ENCODE measurements around the gene ABCC3. TPM values are rescaled to one million over a fixed set of nuclear protein-coding genes. Genes with fewer than 3 reads are reported as not detected.

Gene ABCC3
- total RNA-seq, 6 donors from 2014 or later, result 34.2 to 268 (median 57.7) TPM

- H3K36me3 ChIP-seq, result no peaks in the 10 kb centered on the region
- 77 to 82% methylated on average over 20 to 21 of the region's 22 CpGs for WGBS, 2 donors
- H3K4me1 ChIP-seq, result peaks cover 13 to 23% (median 18%) of the 10 kb centered on the region in 4 donors
- H3K4me3 ChIP-seq, result no peak overlapping the region
- H3K9me3 ChIP-seq, result no peaks in the 10 kb centered on the region
- H3K27ac ChIP-seq, result no peak overlapping the region
- DNase-seq (no peak), ATAC-seq (ENCODE audit: low FRiP score in 2 of 2) (no peak)
- TF ChIP-seq POLR2A (IDR thresholded peaks at IDR 0.05) (no peak), EP300 (IDR thresholded peaks at IDR 0.05) (no peak), POLR2AphosphoS5 (IDR thresholded peaks at IDR 0.05) (no peak), CTCF (IDR thresholded peaks at IDR 0.05) (no peak)
- no peaks in the 10 kb centered on the region for H3K27me3 ChIP-seq
Measured at GRCh38 chr17:50608700-50609379, 25.8 kb upstream of the ABCC3 start.

- DNase-seq, result no peak
- H3K27ac ChIP-seq, result no peak overlapping the region
- H3K9me3 ChIP-seq, result no peaks in the 10 kb centered on the region
- no peak for ATAC-seq (ENCODE audit: low FRiP score in 2 of 2)
- H3K4me1 ChIP-seq, result peaks cover 6 to 18% (median 15%) of the 10 kb centered on the region in 4 donors
- 94 to 100% methylated on average over 2 to 24 of the region's 24 CpGs for WGBS, 2 donors
- H3K36me3 ChIP-seq, result no peaks in the 10 kb centered on the region
- TF ChIP-seq POLR2A (IDR thresholded peaks at IDR 0.05), result no peak
- TF ChIP-seq EP300 (IDR thresholded peaks at IDR 0.05), result no peak
- no peak for TF ChIP-seq POLR2AphosphoS5 (IDR thresholded peaks at IDR 0.05)
- H3K27me3 ChIP-seq, result no peaks in the 10 kb centered on the region
- no peak overlapping the region for H3K4me3 ChIP-seq
Measured at GRCh38 chr17:50609380-50610074, 25.2 kb upstream of the ABCC3 start.

- Histone ChIP-seq H3K27me3 (no peaks in the 10 kb centered on the region), H3K36me3 (no peaks in the 10 kb centered on the region), H3K9me3 (no peaks in the 10 kb centered on the region), H3K27ac (no peak overlapping the region), H3K4me1 (peaks cover 0 to 8% (median 5%) of the 10 kb centered on the region in 4 donors), H3K4me3 (no peak overlapping the region)
- DNase-seq, result no peak
- TF ChIP-seq CTCF (IDR thresholded peaks at IDR 0.05), result no peak
- TF ChIP-seq POLR2A (IDR thresholded peaks at IDR 0.05), result no peak
- no peak for TF ChIP-seq POLR2AphosphoS5 (IDR thresholded peaks at IDR 0.05)
- TF ChIP-seq EP300 (IDR thresholded peaks at IDR 0.05), result no peak
- WGBS, 2 donors, result 77 to 95% methylated on average over 6 of the region's 6 CpGs
- no peak for ATAC-seq (ENCODE audit: low FRiP score in 2 of 2)
Measured at GRCh38 chr17:50611634-50612033, 23.0 kb upstream of the ABCC3 start.

GRCh38 chr17:50612281-50612680, 22.4 kb upstream of the ABCC3 start:
- no peak for ATAC-seq (ENCODE audit: low FRiP score in 2 of 2)

More at GRCh38 chr17:50612281-50612680, 22.4 kb upstream of the ABCC3 start:
- H3K9me3 ChIP-seq, result no peaks in the 10 kb centered on the region
- H3K27ac ChIP-seq, result no peak overlapping the region
- no peak overlapping the region for H3K4me3 ChIP-seq
- H3K27me3 ChIP-seq, result no peaks in the 10 kb centered on the region
- no peak for DNase-seq
- H3K36me3 ChIP-seq, result no peaks in the 10 kb centered on the region
- peaks cover 0 to 8% (median 5%) of the 10 kb centered on the region in 4 donors for H3K4me1 ChIP-seq
- TF ChIP-seq EP300 (IDR thresholded peaks at IDR 0.05) (no peak), CTCF (IDR thresholded peaks at IDR 0.05) (no peak), POLR2A (IDR thresholded peaks at IDR 0.05) (no peak), POLR2AphosphoS5 (IDR thresholded peaks at IDR 0.05) (no peak)
- WGBS, 2 donors, result 90% methylated on average over 12 of the region's 12 CpGs

Data from upper lobe of left lung (tissue), 6 donors.